GM19452 (cell line): ENCODE data around the gene RHOBTB1.
"Not testable (repeated sequence)": the region's sequence is repeated elsewhere in the genome, so short reads cannot be mapped to it uniquely, and the experiment has no call there.

Experiments
- ATAC-seq: cut with Tn5 transposase; IDR thresholded peaks from one replicate; pipeline ENCODE4 v1.9.1; 2021; ENCODE audit not compliant: unreplicated experiment

The RHOBTB1 gene

DNA sequence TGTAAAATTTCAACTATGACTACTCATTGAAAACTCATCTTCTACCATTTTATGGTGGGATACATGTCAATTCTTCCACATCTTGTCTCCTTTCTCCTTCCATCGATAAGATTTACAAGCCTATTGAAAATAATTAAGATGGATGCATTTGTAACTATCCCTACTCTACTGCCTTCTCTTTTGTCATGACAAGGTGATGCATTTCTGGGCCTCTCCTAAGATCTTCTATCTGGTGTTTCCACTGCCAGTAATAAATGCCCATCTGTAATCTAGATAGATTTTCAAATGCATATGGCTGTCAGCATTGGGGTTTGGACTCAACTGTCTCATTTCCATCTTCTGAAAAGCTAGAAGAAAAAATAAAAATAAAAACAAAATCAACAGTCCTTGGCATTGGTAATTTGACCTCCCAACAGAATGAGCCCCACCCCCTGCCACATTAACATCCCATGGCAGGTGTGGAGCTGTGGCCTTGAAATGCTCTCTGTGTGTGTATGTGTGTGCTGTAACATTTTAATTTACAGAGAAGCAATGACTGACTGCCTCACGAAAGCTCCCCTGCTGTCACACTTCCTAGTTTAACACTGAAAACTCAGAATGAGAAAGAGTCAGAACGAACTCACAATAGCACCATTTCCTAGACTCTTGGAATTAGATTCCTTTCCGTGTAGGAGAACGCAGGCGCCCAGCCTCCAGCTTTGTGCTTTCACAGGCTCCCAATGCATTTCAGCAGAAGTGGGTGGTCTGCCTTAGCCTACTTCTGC, 74.2 kb downstream of the RHOBTB1 start:
- no peak for ATAC-seq

DNA sequence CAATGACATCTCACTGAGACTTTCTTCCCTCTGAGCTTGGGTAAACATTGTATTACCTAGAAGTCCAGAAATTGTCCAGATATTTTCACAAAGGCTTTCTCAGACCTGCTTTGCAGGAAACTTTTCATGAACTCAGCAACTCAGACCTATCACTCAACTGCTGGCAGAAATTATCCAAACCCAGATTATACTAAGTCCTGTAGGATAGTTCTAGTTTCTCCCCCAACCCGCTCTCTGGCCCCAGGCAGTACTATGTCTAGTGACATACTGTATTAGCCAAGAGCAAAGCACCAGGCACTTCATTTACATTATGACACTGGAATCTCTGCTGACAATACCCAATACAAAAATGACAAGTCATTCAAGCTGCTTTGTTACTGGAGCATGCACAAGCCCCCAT, 75.0 kb downstream of the RHOBTB1 start:
- no peak for ATAC-seq

DNA sequence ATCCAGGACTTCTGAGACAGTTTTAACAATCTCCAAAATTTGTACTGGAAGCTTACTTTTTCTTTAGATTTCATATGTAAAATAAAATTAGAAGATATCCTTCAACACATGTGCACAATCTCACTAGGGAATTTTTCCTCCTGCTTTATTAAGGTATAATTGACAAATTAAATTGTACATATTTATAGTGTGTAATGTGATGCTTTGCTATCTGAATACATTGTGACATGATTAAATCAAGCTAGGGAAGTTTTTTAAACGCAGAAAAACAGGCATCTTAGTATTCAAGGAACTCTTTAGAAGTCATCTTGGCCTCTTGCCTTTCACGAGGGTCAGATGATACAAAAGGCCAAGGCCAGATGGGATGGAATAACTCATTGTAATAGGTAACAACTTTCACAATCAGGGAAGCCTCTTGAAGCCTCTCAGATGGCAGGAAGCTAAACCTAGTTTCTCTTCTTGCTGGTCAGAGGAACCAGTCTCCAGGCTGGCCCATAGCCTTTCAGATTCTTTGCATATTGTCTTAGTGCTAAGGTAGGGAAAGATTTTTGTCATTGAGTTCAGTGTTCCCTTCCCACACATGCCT, 78.7 kb downstream of the RHOBTB1 start:
- ATAC-seq: no peak

DNA sequence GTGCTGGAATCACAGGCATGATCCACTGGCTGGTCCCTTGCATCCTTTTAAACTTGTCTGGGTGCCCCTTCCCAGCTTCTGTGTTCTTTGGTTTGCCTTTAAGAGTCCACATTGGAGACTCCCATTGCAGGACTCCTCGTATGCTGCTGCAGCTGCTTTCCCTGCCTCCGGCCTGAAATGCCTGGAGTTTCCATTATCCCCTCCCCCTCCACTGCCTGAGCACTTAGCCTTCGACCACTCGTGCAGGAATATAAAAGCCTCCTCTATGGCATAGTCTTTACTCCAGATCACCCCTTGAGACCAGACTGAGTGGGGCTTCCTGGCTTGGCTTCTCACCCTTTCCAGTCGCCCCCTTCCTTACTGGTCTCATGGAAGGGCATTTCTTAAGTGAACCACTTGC, 80.2 kb downstream of the RHOBTB1 start:
- no peak for ATAC-seq

DNA sequence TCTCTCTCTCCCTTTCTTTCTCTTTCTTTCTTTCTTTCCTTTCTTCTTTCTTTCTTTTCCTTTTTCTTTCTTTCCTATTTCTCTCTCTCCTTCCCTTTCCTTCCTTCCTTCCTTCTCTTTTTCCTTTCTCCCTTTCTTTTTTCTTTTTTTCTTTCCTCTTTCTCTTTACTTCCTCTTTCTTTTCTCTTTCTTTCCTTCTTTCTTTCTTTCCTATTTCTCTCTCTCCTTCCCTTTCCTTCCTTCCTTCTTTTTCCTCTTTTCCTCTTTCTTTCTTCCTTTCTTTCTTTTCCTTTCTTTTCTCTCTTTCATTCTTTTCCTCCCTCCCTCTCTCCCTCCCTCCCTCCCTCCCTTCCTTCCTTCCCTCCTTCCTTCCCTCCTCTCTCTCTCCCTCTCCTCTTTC, 81.5 kb downstream of the RHOBTB1 start:
- no peak for ATAC-seq

DNA sequence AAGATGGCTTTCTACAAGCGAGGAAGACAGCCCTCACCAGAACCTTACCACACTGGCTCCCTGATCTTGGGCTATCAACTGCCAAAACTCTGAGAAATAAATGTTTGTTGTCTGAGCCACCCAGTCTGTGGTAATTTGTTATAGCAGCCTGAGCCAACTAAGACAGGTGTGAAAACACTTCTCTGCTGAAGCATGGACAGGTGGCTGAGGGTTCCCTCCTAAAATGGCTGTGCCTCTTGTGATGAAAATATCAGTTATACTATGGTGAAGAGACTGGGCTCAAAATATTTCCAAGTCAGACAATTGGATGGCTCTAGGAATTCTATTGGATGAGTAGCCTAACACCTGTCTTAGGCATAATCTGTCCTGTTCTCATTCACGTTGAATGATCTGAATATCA, 87.6 kb downstream of the RHOBTB1 start:
- ATAC-seq: no peak

DNA sequence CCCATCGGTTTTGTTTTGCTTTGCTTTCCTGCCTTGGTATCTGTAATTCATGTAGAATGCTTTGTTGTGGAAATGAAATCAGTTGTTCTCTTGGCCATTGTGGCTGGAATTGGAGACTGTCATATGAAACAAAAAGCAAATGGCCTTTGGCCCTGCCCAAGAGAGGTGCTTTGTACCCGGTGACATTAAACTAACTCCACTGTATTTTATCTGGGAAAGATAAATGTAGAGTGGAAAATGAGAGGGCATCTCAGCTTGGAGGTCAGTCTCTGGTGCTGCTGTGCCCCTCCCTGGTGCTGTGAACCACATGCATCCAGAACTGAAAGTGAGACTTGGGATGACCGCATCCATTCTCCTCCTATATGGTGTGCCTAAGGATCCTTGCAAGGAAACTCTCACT, 90.3 kb downstream of the RHOBTB1 start:
- no peak for ATAC-seq

DNA sequence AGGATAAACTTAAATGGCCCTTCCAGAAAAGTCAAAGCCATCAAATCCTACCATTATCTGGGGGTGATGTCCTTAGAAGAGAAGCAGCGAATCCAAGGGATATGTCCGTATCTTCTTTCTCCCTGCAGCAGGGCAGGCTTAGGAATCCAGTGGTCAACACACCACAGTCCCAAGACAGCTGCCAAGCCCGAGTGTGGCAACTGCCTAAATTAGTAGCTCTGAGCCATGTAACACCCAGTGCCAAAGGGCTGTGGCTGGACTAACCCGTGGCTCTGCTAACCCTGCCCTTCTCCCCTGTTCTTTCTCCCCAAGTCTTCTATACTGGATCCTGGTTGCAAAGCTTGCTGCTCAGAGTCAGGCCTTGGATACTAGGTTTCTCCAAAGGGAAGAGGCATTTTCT, 90.9 kb downstream of the RHOBTB1 start:
- no peak for ATAC-seq

DNA sequence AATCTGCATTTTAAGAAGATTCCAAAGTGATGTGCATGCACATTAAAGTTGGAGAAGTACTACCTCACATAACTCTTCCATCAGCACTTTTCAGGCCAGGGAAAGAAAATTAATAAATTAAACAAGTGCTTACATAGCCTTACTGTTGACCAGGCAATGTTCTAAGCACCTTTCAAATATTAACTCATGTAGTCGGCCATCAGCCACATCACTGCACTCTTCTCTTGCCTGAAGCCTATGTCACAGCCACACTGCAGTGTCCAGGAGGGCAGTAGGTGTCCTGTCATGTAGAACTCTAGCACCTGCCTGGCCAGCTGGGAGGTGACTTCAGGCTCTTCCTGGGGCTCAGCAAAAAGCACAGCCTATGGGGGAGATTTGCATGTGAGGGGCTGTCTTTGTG, 94.2 kb downstream of the RHOBTB1 start:
- no peak for ATAC-seq

DNA sequence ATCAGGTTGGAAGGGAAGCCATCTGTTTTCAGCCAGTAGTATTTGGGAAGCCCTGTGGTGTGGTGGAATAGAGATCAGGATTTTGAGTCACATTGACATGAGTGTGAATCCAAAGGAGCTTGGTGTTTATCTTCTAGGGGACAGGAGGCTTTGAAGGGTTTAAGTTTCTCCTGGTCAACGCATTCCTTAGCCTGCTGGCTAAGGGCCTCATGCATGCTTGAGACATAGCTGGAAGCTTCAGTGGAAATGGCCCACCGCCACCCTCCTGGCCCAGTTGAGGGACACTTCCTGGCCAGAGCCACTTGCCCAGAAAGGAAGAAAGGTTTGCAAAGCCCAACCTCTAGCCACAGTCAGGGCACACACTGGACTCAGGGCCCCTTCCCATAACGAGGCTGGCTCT, 94.8 kb downstream of the RHOBTB1 start:
- no peak for ATAC-seq

DNA sequence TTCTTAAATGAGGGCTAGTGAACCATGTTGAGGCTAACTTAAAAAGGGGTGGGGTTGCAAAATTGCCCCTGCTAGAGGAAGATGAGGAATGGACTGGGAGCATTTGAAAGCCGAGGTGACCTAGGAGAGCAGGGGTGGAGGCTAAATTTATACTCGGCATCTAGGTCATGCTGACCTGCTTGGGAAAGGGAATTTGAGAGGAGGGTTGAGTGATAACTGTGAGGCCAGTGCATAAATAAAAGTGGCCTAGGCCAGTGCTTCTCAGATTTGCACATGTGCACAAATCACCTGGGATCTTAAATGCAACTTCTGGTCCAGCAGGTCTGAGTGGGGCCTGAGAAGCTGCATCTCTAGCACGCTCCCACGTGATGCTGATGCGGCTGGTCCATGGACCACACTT, 95.3 kb downstream of the RHOBTB1 start:
- no peak for ATAC-seq

DNA sequence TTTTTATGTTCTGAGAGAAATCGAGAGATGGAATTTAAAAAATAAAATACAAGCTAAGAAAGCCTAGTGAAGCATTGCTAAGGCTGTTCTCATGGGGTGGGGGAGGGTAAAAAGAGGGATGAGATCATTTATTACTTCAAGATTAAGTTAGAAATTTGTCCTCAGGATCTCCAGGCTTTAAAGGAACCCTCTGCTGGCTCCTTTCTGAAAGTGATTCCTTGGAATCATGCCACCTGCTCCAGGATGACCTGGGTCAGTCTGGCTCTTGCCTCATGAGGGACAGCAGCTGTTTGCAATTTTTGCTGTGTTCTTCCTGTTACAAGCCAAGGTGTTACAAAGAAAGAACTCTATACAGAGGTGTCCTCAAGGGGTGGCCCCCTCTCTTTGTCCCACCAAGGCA, 95.9 kb downstream of the RHOBTB1 start:
- ATAC-seq: no peak

DNA sequence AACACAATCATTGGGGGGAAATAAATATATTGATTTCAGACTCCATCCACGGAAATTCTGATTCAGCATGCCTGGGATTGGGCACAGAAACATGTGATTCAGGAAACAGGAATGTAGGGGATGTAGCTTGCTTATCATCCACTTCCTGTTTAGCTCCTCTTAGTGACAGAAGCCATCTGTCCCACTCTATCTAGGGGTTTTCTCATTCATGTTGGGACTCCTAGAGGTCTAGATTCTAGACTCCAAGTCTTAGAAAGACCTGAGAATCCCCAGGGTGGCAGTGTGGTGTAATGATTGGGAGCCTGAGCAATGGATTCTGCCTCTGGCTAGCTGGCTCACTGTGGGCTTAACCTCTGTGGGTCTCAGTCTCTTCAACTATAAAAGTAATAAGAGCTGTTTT, 97.8 kb downstream of the RHOBTB1 start:
- no peak for ATAC-seq

DNA sequence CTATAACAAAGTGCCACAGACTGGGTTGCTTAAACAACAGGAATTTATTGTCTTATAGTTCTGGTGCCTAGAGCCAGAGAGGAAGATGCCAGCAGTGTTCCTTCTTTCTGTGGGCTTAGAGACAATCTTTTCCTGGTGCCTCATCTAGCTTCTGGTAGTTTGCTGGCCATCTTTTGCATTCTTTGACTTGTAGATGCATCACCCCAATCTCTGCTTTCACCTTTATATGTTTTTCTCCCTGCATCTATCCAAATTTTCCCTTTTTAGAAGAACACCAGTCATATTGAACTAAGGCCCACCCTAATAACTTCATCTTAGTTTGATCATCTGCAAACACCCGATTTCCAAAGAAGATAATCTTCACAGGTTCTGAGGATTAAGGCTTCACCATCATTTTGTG, 98.9 kb downstream of the RHOBTB1 start:
- ATAC-seq: no peak

DNA sequence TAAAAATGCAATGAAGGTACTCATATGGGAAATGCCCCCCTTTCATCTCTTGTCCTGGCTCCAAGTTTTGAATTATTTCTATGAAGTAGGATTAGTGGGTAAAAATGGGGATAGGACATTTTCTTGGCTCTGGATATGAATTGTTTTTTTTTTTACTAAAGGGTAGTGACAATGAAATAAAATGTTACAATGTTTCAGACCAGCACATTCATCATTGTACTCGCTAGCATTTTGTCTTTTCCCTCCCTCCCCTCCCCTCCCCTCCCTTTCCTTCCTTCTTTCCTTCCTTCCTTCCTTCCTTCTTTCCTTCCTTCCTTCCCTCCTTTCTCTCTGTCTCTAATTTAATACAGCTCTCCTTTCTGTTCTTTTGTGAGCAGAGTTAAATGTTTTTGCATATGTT, 101.3 kb downstream of the RHOBTB1 start:
- ATAC-seq: no peak

DNA sequence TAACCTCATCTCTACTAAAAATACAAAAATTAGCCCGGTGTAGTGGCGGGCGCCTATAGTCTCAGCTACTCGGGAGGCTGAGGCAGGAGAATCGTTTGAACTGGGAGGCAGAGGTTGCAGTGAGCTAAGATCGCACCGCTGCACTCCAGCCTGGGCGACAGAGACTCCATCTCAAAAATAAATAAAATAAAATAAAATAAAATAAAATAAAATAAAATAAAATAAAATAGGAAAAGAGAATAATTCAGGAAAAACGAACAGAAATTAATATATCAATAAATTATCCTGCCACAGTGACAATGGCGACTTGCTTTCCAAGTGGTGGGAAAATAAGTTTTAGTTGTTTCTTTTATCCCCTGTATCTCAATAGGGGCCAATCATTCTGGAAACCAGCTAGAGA, 102.8 kb downstream of the RHOBTB1 start:
- not testable (repeated sequence) for ATAC-seq

DNA sequence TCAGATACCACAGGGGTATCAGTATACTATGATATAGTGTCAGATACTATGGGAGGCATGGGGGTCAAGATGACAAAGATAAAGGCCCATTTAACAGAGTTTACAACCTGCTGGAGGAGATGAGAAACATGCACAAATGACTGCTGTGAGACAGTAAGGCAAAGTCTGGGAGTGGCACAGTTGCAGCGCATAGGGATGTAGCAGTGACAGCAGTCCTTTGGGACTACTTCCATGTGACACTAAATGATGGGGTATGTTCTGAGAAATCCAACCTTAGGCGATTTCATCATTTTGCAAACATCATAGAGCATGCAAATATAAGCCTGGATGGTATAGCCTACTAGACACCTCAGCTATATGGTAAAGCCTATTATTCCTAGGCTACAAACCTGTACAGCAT, 108.9 kb downstream of the RHOBTB1 start:
- no peak for ATAC-seq

DNA sequence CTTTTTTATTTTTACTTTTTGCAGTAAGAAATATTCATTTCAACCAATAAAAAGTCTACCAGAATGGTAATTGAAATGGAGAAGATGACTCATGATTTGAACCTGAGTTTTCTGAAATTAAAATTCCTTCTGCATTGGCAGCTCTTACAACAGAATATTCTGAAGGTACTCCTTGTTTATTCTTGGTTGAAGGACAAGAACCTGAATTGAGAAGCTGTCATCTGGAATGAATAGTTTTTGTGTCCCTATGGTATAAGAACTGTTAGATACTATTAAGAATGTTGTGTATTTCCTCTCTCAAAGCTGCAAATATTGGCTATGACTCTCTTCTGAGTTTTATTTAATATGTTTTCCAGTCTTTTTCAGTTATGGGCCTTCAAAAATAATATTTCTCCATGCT, 109.6 kb downstream of the RHOBTB1 start:
- ATAC-seq: no peak

DNA sequence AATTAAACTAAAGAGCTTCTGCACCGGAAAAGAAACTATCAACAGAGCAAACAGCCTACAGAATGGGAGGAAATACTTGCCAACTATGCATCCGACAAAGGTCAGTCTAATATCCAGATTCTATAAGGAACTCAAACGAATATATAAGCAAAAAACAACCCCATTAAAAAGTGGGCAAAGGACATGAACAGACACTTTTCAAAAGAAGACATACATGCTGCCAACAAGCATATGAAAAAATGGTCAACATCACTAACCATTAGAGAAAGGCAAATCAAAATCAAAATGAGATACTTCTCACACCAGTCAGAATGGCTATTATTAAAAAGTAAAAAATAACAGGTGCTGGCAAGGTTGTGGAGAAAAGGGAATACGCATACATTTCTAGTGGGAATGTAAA, 111.8 kb downstream of the RHOBTB1 start:
- ATAC-seq: not testable (repeated sequence)

DNA sequence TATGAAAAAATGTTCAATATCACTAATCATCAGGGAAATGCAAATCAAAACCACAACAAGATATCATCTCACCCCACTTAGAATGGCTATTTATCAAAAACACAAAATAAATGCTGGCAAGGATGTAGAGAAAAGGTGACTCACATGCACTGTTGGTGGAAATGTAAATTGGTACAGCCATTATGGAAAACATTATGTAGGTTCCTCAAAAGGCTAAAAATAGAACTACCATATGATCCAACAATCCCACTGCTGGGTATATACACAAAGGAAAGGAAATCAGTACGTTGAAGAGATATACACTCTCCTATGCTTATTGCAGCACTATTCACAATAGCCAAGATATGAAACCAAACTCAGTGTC, 115.5 kb downstream of the RHOBTB1 start:
- ATAC-seq: no peak

DNA sequence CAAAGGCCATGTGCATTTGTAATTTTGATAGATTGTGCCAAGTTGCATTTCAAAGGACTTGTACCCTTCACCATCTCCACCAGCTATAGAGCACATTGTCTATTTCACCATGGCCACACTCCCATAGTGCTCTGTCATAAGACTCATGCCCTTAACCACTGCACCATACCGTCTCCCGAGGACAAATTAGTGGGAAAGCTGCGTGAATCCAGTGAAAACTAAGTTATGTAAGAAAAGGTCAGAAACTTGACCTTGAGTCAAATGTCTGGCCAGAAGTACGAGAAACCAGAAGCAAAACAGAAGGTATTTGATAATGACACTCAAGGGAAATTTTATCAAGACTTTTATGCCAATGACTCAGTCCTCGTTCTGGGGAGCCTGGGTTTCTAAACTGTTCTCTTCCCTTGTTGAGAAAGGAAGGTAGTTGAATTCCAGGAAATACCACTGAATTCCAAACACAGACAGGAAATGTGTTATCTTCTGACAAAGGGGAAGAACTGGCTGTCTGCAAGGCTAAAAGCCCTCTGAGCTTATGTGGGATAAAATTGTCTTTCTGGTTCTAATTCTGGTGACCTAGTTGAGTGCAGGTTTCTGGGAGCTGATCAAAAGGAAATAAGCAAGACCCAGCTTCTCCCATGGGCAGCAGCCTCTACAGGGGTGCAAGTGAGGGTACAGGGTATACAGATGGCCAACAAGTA, 116.0 kb downstream of the RHOBTB1 start:
- no peak for ATAC-seq

DNA sequence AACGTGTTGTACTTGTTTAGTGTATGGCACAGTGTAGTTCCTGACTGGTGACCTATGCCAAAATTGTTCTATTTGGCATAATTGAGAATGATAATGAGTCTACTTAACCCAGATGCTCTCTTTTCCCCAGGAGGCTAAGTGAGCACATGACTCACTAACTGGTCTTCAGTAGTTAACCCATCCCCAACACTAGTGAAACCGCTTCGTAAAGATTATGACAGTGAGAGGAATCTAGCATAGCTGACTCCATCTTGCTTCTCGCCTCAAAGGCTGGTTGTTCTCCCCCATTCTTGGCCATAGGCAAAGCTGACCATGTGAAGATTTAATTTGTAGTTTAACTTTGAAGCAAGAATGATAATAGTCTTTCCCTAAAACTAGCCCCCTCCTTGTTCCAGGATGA, 118.5 kb downstream of the RHOBTB1 start:
- no peak for ATAC-seq

DNA sequence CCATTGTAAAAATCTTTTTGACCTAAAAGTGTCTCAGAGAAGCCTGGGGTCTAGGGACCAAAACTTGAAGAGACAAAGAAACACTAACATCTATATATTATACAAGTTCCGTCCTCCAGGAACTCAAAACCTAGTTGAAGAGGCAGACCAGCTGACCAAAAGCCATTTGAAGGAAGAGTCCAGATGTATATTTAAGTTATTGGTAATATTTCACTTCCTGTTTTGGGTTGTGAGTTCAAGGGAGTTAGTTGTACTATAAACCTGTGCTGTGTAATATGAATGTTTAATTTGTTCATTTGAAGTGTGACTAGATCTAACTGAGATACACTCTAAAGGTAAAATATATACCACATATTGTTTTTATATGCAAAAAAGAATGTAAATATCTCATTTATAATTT, 120.7 kb downstream of the RHOBTB1 start:
- no peak for ATAC-seq
